ENCODE measurements around the gene TEX35. TPM values are rescaled to one million over a fixed set of nuclear protein-coding genes. Genes with fewer than 3 reads are reported as not detected.

TEX35 gene
- total RNA-seq, 1 donor from 2014 or later = not detected

DNA sequence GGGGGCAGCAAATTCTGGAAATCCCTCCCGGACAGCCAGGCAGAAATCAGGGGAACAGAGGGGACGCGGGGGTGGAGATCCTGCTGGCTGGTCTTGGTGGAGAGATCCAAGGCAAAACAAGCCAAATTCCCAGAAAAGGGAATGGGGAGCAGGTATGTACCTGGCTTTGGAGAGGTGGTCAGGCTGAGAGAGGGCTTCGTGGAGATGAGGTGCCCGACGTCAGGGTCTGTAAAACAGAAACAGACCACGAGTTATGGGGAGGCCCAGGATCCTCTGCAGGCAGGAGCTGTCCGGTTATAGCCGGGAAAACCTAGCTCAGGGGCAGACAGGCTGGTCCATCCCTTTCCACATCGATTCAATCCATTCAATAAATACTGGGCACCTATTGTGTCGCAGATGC, 20.6 kb upstream of the TEX35 start:
- H3K27ac ChIP-seq (ENCODE audit: low read depth, low read length) = no peak overlapping the region
- H3K4me1 ChIP-seq (ENCODE audit: control insufficient read depth in 3 of 3, insufficient read depth in 3 of 3, low read length in 3 of 3) = no peaks in the 10 kb centered on the region
- H3K36me3 ChIP-seq (ENCODE audit: control insufficient read depth in 3 of 3, insufficient read depth in 3 of 3, low read length in 3 of 3) = no peaks in the 10 kb centered on the region
- peaks cover 4 to 11% (median 7%) of the 10 kb centered on the region in 3 donors for H3K27me3 ChIP-seq (ENCODE audit: control insufficient read depth in 3 of 3, insufficient read depth in 3 of 3, low read length in 3 of 3)
- no peak overlapping the region for H3K4me3 ChIP-seq (ENCODE audit: low read length in 3 of 3)
- H3K9me3 ChIP-seq (ENCODE audit: control insufficient read depth in 3 of 3, low read length in 3 of 3) = no peaks in the 10 kb centered on the region
- no peak overlapping the region for H3K9ac ChIP-seq (ENCODE audit: low read depth in 1 of 3, low read length in 3 of 3)

DNA sequence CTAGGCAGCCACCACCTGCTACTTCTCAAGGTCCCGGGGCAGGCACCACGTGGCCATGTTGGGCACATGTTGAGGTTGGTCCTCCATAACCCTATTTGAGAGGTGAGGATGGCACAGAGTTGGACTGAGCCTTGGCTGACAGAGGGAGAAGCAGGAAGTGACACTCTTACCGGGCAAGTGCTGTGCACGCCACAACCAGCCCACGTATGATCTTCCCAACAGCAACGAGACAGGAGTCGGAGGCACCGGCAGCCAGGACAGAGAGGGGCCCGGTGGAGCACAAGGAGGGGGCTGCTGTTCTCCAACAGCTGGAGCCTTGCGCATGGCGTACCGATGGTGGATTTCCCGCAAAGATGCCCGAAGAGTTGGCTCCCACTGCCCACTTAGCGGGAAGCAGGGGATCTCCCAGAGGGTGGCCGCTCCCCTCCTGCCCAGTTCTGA, 19.6 kb upstream of the TEX35 start:
- no peak overlapping the region for H3K4me3 ChIP-seq (ENCODE audit: low read length in 3 of 3)

DNA sequence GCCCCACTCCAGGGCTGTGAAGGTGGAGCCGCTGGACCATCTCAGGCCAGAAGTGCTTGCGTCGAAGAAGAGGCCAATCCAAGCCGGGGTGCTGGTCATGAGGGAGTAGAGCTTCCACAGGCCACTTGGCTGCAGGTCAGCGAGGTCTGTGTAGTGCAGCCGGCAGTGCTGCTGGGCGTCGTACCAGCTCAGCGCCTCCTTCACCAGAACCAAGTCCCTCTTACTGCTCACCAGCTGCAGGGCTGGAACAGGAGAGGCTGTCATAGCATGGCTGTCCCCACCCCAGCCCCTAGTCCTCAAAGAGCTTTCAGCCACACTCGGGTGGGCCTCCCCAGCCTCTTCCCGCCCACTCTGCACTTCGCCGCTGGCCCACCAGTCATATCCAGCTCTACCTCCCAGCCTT, 18.3 kb upstream of the TEX35 start:
- Histone ChIP-seq H3K27me3 (ENCODE audit: control insufficient read depth in 3 of 3, insufficient read depth in 3 of 3, low read length in 3 of 3) (no peaks in the 10 kb centered on the region), H3K9me3 (ENCODE audit: control insufficient read depth in 3 of 3, low read length in 3 of 3) (no peaks in the 10 kb centered on the region), H3K9ac (ENCODE audit: low read depth in 1 of 3, low read length in 3 of 3) (no peak overlapping the region), H3K27ac (ENCODE audit: low read depth, low read length) (no peak overlapping the region), H3K36me3 (ENCODE audit: control insufficient read depth in 3 of 3, insufficient read depth in 3 of 3, low read length in 3 of 3) (no peaks in the 10 kb centered on the region), H3K4me1 (ENCODE audit: control insufficient read depth in 3 of 3, insufficient read depth in 3 of 3, low read length in 3 of 3) (no peaks in the 10 kb centered on the region), H3K4me3 (ENCODE audit: low read length in 3 of 3) (no peak overlapping the region)

More for the DNA sequence above, 19.6 kb upstream of the TEX35 start:
- Histone ChIP-seq H3K9me3 (ENCODE audit: control insufficient read depth in 3 of 3, low read length in 3 of 3) (no peaks in the 10 kb centered on the region), H3K27ac (ENCODE audit: low read depth, low read length) (no peak overlapping the region), H3K4me1 (ENCODE audit: control insufficient read depth in 3 of 3, insufficient read depth in 3 of 3, low read length in 3 of 3) (no peaks in the 10 kb centered on the region), H3K9ac (ENCODE audit: low read depth in 1 of 3, low read length in 3 of 3) (no peak overlapping the region), H3K27me3 (ENCODE audit: control insufficient read depth in 3 of 3, insufficient read depth in 3 of 3, low read length in 3 of 3) (peaks cover 0 to 2% (median 0%) of the 10 kb centered on the region in 3 donors), H3K36me3 (ENCODE audit: control insufficient read depth in 3 of 3, insufficient read depth in 3 of 3, low read length in 3 of 3) (no peaks in the 10 kb centered on the region)

DNA sequence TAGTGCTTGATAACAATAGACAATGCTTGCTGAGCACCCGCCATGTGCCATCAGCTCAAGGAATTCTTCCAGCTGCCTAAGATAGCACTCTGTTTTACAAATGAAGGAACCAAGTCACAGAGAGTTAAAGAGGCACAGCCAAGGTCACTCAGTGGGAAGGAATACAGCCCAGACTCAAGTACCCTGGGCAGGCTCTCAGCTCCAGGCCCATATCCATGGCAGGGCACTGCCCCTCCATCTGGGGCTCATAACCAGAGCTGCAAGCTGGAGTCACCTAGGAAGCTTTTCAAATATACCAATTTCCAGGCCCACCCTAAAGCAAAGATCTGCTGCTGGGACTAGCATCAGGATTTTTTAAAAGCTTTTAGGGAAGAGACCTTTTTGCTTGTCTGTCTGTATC, 17.8 kb upstream of the TEX35 start:
- no peak overlapping the region for H3K4me3 ChIP-seq (ENCODE audit: low read length in 3 of 3)
- no peak overlapping the region for H3K9ac ChIP-seq (ENCODE audit: low read depth in 1 of 3, low read length in 3 of 3)
- H3K27ac ChIP-seq (ENCODE audit: low read depth, low read length) = no peak overlapping the region
- H3K27me3 ChIP-seq (ENCODE audit: control insufficient read depth in 3 of 3, insufficient read depth in 3 of 3, low read length in 3 of 3) = no peaks in the 10 kb centered on the region
- no peaks in the 10 kb centered on the region for H3K36me3 ChIP-seq (ENCODE audit: control insufficient read depth in 3 of 3, insufficient read depth in 3 of 3, low read length in 3 of 3)
- no peaks in the 10 kb centered on the region for H3K9me3 ChIP-seq (ENCODE audit: control insufficient read depth in 3 of 3, low read length in 3 of 3)
- H3K4me1 ChIP-seq (ENCODE audit: control insufficient read depth in 3 of 3, insufficient read depth in 3 of 3, low read length in 3 of 3) = no peaks in the 10 kb centered on the region

DNA sequence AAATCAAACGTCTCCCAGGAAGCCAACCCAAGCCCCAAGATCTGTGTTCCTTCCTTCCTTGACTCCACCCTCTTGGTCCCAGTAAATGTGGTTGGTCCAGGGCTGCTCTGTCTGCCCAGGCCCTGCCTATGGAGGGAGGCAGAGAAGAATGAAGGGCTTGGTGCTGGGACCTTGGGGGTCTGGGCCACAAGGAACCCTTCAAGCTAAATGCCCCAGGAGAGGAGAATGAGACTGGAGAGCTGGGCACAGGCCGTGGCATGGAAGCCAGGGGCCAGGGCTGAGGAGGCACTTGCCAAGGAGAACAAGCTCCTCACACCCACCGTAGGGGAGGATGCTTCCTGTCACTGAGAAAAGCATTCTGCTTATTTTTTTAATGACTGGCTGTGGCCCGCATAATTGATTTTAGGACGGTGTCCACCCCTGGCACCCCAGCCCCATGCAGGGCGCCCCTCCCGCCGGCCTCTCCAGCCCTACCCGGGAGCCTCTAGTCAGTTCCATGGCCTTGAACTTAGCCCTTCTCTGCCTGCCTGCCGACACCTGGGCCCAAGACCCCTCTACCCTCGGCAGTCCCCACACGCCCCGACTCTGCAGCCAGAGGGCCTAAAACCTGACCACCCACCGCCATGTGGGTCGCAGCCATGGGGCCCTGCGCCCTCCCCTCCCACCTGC, 17.0 kb upstream of the TEX35 start:
- Histone ChIP-seq H3K9ac (ENCODE audit: low read depth in 1 of 3, low read length in 3 of 3) (no peak overlapping the region), H3K36me3 (ENCODE audit: control insufficient read depth in 3 of 3, insufficient read depth in 3 of 3, low read length in 3 of 3) (no peaks in the 10 kb centered on the region), H3K27me3 (ENCODE audit: control insufficient read depth in 3 of 3, insufficient read depth in 3 of 3, low read length in 3 of 3) (no peaks in the 10 kb centered on the region), H3K4me3 (ENCODE audit: low read length in 3 of 3) (no peak overlapping the region), H3K27ac (ENCODE audit: low read depth, low read length) (no peak overlapping the region), H3K9me3 (ENCODE audit: control insufficient read depth in 3 of 3, low read length in 3 of 3) (no peaks in the 10 kb centered on the region), H3K4me1 (ENCODE audit: control insufficient read depth in 3 of 3, insufficient read depth in 3 of 3, low read length in 3 of 3) (no peaks in the 10 kb centered on the region)

DNA sequence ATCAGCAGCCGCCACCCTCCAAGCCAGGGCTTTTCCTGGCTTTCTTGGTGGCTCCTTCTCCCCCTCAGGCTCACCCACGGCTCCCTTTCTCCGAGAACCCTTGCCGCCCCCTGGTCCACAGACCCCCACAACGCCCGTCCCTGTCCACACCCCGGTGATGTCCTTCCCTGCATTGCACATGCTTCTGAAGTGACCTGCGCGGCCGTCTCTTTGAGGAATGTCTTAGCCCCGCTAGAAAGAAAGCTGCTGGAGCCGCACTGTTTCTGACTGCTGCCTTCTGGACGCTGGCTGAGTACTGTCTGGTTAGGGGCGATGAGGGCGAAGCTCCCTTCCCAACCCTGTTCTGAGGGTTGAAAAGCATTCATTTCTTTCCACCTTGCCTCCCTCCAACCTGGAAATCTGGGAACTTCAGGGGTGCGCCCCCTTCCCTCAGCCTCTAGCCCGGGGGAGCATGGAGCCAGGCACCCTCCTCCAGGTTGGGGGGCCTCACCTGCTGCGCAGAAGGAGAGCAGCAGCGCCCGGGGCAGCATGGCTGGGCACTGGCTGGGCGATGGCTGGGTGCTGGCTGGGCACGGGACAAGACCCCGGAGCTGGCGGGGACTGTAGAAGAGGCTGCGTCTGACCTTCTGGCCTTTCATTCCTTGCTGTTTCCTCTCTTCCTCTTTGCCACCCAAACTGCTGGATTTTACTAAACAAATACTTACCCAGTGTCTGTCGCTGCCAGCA, 16.3 kb upstream of the TEX35 start, which contains the start of gene CLEC20A:
TSS of gene CLEC20A (minus strand) at position 555 of the 726 bp plus-strand sequence. CDS start at position 530, 25 bp downstream.
- Histone ChIP-seq H3K27me3 (ENCODE audit: control insufficient read depth in 3 of 3, insufficient read depth in 3 of 3, low read length in 3 of 3) (no peaks in the 10 kb centered on the region), H3K36me3 (ENCODE audit: control insufficient read depth in 3 of 3, insufficient read depth in 3 of 3, low read length in 3 of 3) (no peaks in the 10 kb centered on the region), H3K9ac (ENCODE audit: low read depth in 1 of 3, low read length in 3 of 3) (no peak within 1 kb of the TSS), H3K4me1 (ENCODE audit: control insufficient read depth in 3 of 3, insufficient read depth in 3 of 3, low read length in 3 of 3) (peaks cover 0 to 4% (median under 1%) of the 10 kb centered on the region in 3 donors), H3K27ac (ENCODE audit: low read depth, low read length) (no peak within 1 kb of the TSS), H3K4me3 (ENCODE audit: low read length in 3 of 3) (no peak within 1 kb of the TSS), H3K9me3 (ENCODE audit: control insufficient read depth in 3 of 3, low read length in 3 of 3) (no peaks in the 10 kb centered on the region)

DNA sequence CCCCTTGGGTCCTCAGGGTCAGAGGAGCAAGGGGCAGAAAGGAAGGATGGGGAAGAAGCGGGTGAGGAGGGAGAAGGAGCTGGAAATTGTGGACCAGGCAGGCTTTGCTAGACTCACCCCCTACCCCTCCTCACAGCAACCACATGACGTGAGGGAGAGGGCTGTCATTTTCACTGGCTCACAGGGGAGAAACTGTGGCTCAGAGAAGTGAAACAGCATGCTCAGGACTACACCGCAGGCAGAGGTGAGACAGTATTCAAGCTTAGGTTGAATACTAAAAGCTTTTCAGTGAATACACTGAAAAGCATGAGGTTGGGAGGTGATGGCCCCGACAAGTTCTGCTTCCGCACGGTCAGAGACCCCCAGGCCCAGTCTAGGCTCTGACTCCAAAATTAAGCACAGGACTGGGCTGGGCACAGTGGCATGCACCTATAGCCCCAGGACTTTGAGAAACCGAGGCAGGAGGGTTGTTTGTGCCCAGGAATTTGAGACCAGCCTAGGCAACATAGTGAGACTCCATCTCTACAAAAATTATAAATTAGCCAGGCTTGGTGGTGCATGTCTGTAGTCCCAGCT, 14.9 kb upstream of the TEX35 start:
- Histone ChIP-seq H3K27me3 (ENCODE audit: control insufficient read depth in 3 of 3, insufficient read depth in 3 of 3, low read length in 3 of 3) (no peaks in the 10 kb centered on the region), H3K9me3 (ENCODE audit: control insufficient read depth in 3 of 3, low read length in 3 of 3) (no peaks in the 10 kb centered on the region), H3K27ac (ENCODE audit: low read depth, low read length) (no peak overlapping the region), H3K4me3 (ENCODE audit: low read length in 3 of 3) (no peak overlapping the region), H3K36me3 (ENCODE audit: control insufficient read depth in 3 of 3, insufficient read depth in 3 of 3, low read length in 3 of 3) (no peaks in the 10 kb centered on the region), H3K4me1 (ENCODE audit: control insufficient read depth in 3 of 3, insufficient read depth in 3 of 3, low read length in 3 of 3) (peaks cover 0 to 8% (median 4%) of the 10 kb centered on the region in 3 donors), H3K9ac (ENCODE audit: low read depth in 1 of 3, low read length in 3 of 3) (no peak overlapping the region)

DNA sequence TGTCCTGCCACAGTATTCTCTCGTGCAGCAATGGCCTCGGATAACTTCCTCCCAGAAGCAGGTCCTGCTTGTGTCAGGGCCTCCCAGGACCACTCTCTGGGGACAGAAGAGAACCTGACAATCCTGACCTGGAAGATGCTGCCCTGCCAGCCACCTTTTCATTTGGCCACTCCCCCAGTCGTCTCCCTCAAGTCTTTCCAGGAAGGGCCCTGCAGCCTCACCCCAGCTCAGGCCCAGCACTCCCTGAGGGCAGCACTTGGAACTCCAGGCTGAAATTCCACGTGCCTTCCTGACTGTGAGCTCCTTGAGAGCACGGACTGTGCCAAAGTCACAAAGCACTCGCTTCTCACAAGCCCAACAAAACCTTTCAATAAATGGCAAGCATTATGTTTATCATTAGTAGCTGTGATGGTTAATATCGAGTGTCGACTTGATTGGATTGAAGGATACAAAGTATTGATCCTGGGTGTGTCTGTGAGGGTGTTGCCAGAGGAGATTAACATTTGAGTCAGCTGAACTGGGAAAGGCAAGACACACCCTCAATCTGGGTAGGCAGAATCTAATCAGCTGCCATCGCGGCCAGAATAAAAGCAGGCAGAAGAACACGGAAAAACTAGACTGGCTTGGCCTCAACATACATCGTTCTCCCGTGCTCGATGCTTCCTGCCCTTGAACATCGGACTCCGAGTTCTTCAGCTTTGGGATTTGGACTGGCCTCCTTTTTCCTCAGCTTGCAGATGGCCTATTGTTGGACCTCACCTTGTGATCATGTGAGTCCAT, 13.8 kb upstream of the TEX35 start:
- no peak overlapping the region for H3K27ac ChIP-seq (ENCODE audit: low read depth, low read length)
- H3K27me3 ChIP-seq (ENCODE audit: control insufficient read depth in 3 of 3, insufficient read depth in 3 of 3, low read length in 3 of 3) = no peaks in the 10 kb centered on the region
- H3K9me3 ChIP-seq (ENCODE audit: control insufficient read depth in 3 of 3, low read length in 3 of 3) = no peaks in the 10 kb centered on the region
- peaks cover 0 to 8% (median 4%) of the 10 kb centered on the region in 3 donors for H3K4me1 ChIP-seq (ENCODE audit: control insufficient read depth in 3 of 3, insufficient read depth in 3 of 3, low read length in 3 of 3)
- no peaks in the 10 kb centered on the region for H3K36me3 ChIP-seq (ENCODE audit: control insufficient read depth in 3 of 3, insufficient read depth in 3 of 3, low read length in 3 of 3)
- H3K4me3 ChIP-seq (ENCODE audit: low read length in 3 of 3) = no peak overlapping the region
- no peak overlapping the region for H3K9ac ChIP-seq (ENCODE audit: low read depth in 1 of 3, low read length in 3 of 3)

DNA sequence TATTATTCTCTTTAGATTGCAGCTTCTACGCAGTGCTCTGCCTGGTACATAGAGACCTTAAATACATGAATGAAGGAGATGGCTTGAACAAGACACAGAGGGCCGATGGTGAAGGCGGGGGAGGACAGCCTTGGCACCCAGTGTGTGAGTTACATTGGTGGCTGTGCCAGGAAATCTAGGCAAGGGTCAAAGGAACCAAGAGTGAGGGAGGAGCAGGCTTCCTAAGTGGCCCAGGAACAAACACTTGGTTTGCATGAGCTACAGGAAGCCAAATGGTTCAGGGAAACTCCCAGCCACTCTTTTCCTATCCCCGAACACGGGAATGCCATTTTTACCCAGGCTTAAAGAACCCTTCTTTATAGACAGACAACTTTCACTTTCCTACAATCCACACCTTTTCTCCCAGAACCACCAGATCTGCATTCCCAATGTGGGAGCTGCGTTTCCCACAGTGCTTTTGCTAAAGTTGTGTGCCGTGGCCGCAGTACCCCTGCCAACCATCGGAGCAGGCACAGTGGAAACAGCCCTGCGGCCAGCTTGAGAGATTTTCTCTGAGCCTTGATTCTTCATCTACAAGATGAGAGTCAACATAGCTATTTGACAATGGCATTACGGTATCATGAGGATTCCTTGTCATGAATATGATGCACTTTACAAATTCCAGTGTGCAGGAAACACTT, 12.7 kb upstream of the TEX35 start:
- H3K4me1 ChIP-seq (ENCODE audit: control insufficient read depth in 3 of 3, insufficient read depth in 3 of 3, low read length in 3 of 3) = peaks cover 0 to 8% (median 4%) of the 10 kb centered on the region in 3 donors
- H3K9ac ChIP-seq (ENCODE audit: low read depth in 1 of 3, low read length in 3 of 3) = no peak overlapping the region
- no peak overlapping the region for H3K4me3 ChIP-seq (ENCODE audit: low read length in 3 of 3)
- H3K27me3 ChIP-seq (ENCODE audit: control insufficient read depth in 3 of 3, insufficient read depth in 3 of 3, low read length in 3 of 3) = peaks cover 0 to 3% (median 0%) of the 10 kb centered on the region in 3 donors
- H3K27ac ChIP-seq (ENCODE audit: low read depth, low read length) = no peak overlapping the region
- H3K9me3 ChIP-seq (ENCODE audit: control insufficient read depth in 3 of 3, low read length in 3 of 3) = no peaks in the 10 kb centered on the region
- H3K36me3 ChIP-seq (ENCODE audit: control insufficient read depth in 3 of 3, insufficient read depth in 3 of 3, low read length in 3 of 3) = no peaks in the 10 kb centered on the region
